ENCODE results near the gene MCU. TPM values are rescaled to one million over a fixed set of nuclear protein-coding genes. Genes with fewer than 3 reads are reported as not detected.

MCU gene
- total and polyA plus RNA-seq, 2 of the 8 experiments (the other 6 are each of a cell fraction or from before 2014, with no cell fraction given) = 51.6 to 62.2 TPM

DNA sequence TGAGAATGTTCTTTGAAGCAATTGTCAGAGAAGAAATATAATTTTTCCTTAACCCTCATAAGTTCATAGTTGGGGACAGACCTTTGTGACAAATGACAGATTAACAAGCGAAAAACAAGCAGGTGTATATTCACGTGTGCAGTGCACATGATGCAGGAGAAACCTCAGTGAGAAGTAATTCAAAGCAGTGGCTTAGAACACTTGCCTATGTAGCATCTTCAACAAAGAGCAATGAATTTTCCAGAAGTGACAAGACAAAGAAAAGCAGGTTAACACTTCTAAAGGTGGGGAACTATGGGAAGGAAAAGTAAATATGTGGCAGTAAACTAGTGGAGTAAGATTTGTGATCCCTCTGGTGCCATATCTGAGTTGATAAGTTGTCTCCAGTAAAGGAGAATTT, 65.8 kb downstream of the MCU start:
- Histone ChIP-seq H3K36me3 (ENCODE audit: control insufficient read depth in 2 of 4, insufficient read depth in 4 of 4, low read length in 3 of 4) (no peaks in the 10 kb centered on the region), H3K27ac (ENCODE audit: low read depth, low read length) (peak overlapping the region; percentile 13; the same call in 1 of the 2 replicates), H3K9ac (replicated peaks in 1 of 4; ENCODE audit: extremely low read depth in 1 of 4, low read depth in 3 of 4, low read length in 3 of 4) (no peak overlapping the region), H4K91ac (replicated peaks; ENCODE audit: insufficient read length, low read length) (no peak overlapping the region), H3K18ac (ENCODE audit: extremely low read depth, low read length) (no peak overlapping the region; the same call in 1 of the 2 replicates), H3K4me1 (replicated peaks in 1 of 4; ENCODE audit: control insufficient read depth in 3 of 4, insufficient read depth in 4 of 4, low read length in 3 of 4) (peaks cover 17 to 34% (median 27%) of the 10 kb centered on the region in 4 experiments), H3K79me1 (ENCODE audit: low read depth, low read length) (peaks cover 2% of the 10 kb centered on the region; the same call in 1 of the 2 replicates), H2BK120ac (replicated peaks; ENCODE audit: low read depth, low read length) (no peak overlapping the region), H2BK15ac (ENCODE audit: low read length) (no peak overlapping the region), H2BK12ac (ENCODE audit: low read depth, low read length) (no peak overlapping the region), H3K4me2 (ENCODE audit: insufficient read depth in 1 of 2, low read depth in 2 of 2, low read length in 2 of 2) (peak overlapping the region in 1 of 2 experiments; percentile 52; a peak in 1 of 4 replicates), H2BK20ac (ENCODE audit: low read length) (no peak overlapping the region), H3K79me2 (ENCODE audit: control insufficient read depth in 1 of 2, insufficient read depth in 2 of 2, low read length in 2 of 2) (peaks cover 0 to 64% of the 10 kb centered on the region in 2 experiments; a peak in 2 of 4 replicates), H4K5ac (ENCODE audit: insufficient read length, low read depth, low read length) (no peak overlapping the region), H4K8ac (ENCODE audit: extremely low read depth, insufficient read depth, low read length) (no peak overlapping the region), H2BK5ac (ENCODE audit: low read depth, low read length) (no peak overlapping the region), H3K27me3 (replicated peaks in 1 of 4; ENCODE audit: control insufficient read depth in 3 of 4, extremely low read depth in 1 of 4, insufficient read depth in 3 of 4, low read length in 3 of 4) (no peaks in the 10 kb centered on the region), H4K20me1 (replicated peaks in 1 of 2; ENCODE audit: control insufficient read depth in 1 of 2, insufficient read depth in 2 of 2, low read length in 2 of 2) (no peaks in the 10 kb centered on the region), H3K9me3 (ENCODE audit: insufficient read depth in 2 of 2, low read depth in 1 of 2, low read length in 1 of 2) (no peaks in the 10 kb centered on the region), H2AK5ac (ENCODE audit: low read depth, low read length) (no peak overlapping the region), H3K23ac (ENCODE audit: insufficient read length) (no peak overlapping the region), H3K23me2 (ENCODE audit: low read depth, low read length) (no peaks in the 10 kb centered on the region), H3K56ac (replicated peaks; ENCODE audit: insufficient read length, low read depth, low read length) (no peak overlapping the region), H3K4ac (replicated peaks; ENCODE audit: insufficient read length, low read depth, low read length) (no peak overlapping the region), H3K14ac (ENCODE audit: insufficient read length) (no peak overlapping the region), H2AFZ (ENCODE audit: low read length) (no peak overlapping the region), H3K4me3 (ENCODE audit: extremely low read depth in 1 of 4, insufficient read depth in 2 of 4, low read depth in 3 of 4, low read length in 4 of 4) (peak overlapping the region in 1 of 4 experiments; percentile 46; a peak in 1 of 8 replicates)
- WGBS, 2 experiments (ENCODE audit: extremely low coverage in 1 of 2, insufficient coverage in 1 of 2, insufficient read length in 1 of 2, insufficient replicate concordance in 2 of 2, low coverage in 1 of 2, low lambda C conversion rate in 2 of 2, missing lambda C conversion rate in 1 of 2) = 82% methylated on average over 2 of the region's 2 CpGs; no CpG with 5 or more reads in 1 of the 2 experiments
- POLR2A ChIA-PET (ENCODE audit: partially characterized antibody) = interaction anchor here (0.6 to 1.2 kb wide), 2 partner anchors 15 to 370 kb away, joined by 3 read pairs; no protein-coding TSS in a partner anchor
- DNase-seq (ENCODE audit: low read depth in 1 of 2, low spot score in 2 of 2) (no peak), FAIRE-seq (peak; percentile 19)
- CTCF ChIA-PET (ENCODE audit: partially characterized antibody) = interaction anchor here (1.3 to 1.5 kb wide), 2 partner anchors 25 to 38 kb away, joined by 3 read pairs; no protein-coding TSS in a partner anchor
- TF ChIP-seq PHF8 (conservative IDR thresholded peaks at IDR 0.05; ENCODE audit: low read depth, low read length) = no peak
- TF ChIP-seq NRF1 (IDR thresholded peaks at IDR 0.05; ENCODE audit: low read depth, low read length) = no peak
- TF ChIP-seq JUN (IDR thresholded peaks at IDR 0.05; ENCODE audit: low read depth, low read length) = no peak
- TF ChIP-seq, protein P1, sequence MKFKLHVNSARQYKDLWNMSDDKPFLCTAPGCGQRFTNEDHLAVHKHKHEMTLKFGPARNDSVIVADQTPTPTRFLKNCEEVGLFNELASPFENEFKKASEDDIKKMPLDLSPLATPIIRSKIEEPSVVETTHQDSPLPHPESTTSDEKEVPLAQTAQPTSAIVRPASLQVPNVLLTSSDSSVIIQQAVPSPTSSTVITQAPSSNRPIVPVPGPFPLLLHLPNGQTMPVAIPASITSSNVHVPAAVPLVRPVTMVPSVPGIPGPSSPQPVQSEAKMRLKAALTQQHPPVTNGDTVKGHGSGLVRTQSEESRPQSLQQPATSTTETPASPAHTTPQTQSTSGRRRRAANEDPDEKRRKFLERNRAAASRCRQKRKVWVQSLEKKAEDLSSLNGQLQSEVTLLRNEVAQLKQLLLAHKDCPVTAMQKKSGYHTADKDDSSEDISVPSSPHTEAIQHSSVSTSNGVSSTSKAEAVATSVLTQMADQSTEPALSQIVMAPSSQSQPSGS (IDR thresholded peaks at IDR 0.05; ENCODE audit: low read length) = no peak
- TF ChIP-seq POLR2A (IDR thresholded peaks at IDR 0.05; ENCODE audit: control extremely low read depth in 1 of 2, low read depth in 2 of 2, low read length in 2 of 2) = no peak
- no peak for TF ChIP-seq GABPA (IDR thresholded peaks at IDR 0.05; ENCODE audit: borderline replicate concordance, insufficient read depth, low read length)
- no peak for TF ChIP-seq MAFK (IDR thresholded peaks at IDR 0.05; ENCODE audit: low read depth, low read length)
- TF ChIP-seq RXRA (IDR thresholded peaks at IDR 0.05; ENCODE audit: insufficient read depth, low read depth, low read length) = no peak
- no peak for TF ChIP-seq CEBPB (IDR thresholded peaks at IDR 0.05; ENCODE audit: low read depth, low read length)
- no peak for TF ChIP-seq TBP (IDR thresholded peaks at IDR 0.05; ENCODE audit: low read depth, low read length)
- no peak for TF ChIP-seq SUZ12 (IDR thresholded peaks at IDR 0.05; ENCODE audit: low read length)
- TF ChIP-seq SAP30 (IDR thresholded peaks at IDR 0.05; ENCODE audit: insufficient read depth, insufficient replicate concordance, low read length) = no peak
- TF ChIP-seq CHD1 (IDR thresholded peaks at IDR 0.05; ENCODE audit: low read depth, low read length) = no peak
